HepG2 (cell line): Measurements from ENCODE around the gene CBX5. TPM values are rescaled to one million over a fixed set of nuclear protein-coding genes. Genes with fewer than 3 reads are reported as not detected.

Experiments
- ATF2 ChIP-seq: sonication (generic); formaldehyde crosslinking; IDR thresholded peaks from 2 replicates; pipeline ENCODE4 v1.4.0; 2020; ENCODE audit warnings: missing genetic modification reagents
- CBFB ChIP-seq: sonication (generic); formaldehyde crosslinking; IDR thresholded peaks from 2 replicates; pipeline ENCODE4 v1.4.0; 2020; ENCODE audit warnings: missing genetic modification reagents
- CEBPG ChIP-seq: IDR thresholded peaks from 2 replicates; pipeline ENCODE4 v1.6.1; 2016
- CREM ChIP-seq, 2 experiments: sonication (generic) in 1 of 2; formaldehyde crosslinking in 1 of 2; IDR thresholded peaks; 2 replicates each; pipeline versions ENCODE4 v1.4.0 to v1.6.1; 2016 to 2020; ENCODE audit warnings: antibody characterized with exemption in 1 of 2, mild to moderate bottlenecking in 1 of 2, missing genetic modification reagents in 1 of 2
- DRAP1 ChIP-seq: IDR thresholded peaks from 2 replicates; pipeline ENCODE4 v1.6.1; 2016; ENCODE audit warnings: missing genetic modification reagents, missing compliant biosample characterization
- ESRRA ChIP-seq: sonication (generic); formaldehyde crosslinking; IDR thresholded peaks from 2 replicates; pipeline ENCODE4 v1.5.1; 2020; ENCODE audit warnings: mild to moderate bottlenecking, low read depth, missing genetic modification reagents
- FUBP1 ChIP-seq: sonication (generic); formaldehyde crosslinking; IDR thresholded peaks from 2 replicates; pipeline ENCODE4 v1.5.1; 2020; ENCODE audit warnings: missing genetic modification reagents, mild to moderate bottlenecking, borderline replicate concordance
- HDAC1 ChIP-seq: sonication (generic); formaldehyde crosslinking; IDR thresholded peaks from 2 replicates; pipeline ENCODE4 v1.5.1; 2020; ENCODE audit warnings: mild to moderate bottlenecking, missing genetic modification reagents
- HNF4A ChIP-seq: sonication (generic); formaldehyde crosslinking; IDR thresholded peaks from 2 replicates; pipeline ENCODE4 v1.4.0; 2020; ENCODE audit warnings: missing genetic modification reagents
- NR2F2 ChIP-seq: IDR thresholded peaks from 2 replicates; pipeline ENCODE4 v1.6.1; 2012; ENCODE audit warnings: low read depth, inconsistent platforms, borderline replicate concordance
- PBX3 ChIP-seq: sonication (generic); formaldehyde crosslinking; IDR thresholded peaks from 2 replicates; pipeline ENCODE4 v1.8.1; 2023; ENCODE audit warnings: missing genetic modification reagents, inconsistent platforms, borderline replicate concordance
- RARA ChIP-seq: IDR thresholded peaks from 2 replicates; pipeline ENCODE4 v1.6.1; 2016; ENCODE audit warnings: missing genetic modification reagents, missing compliant biosample characterization
- RBFOX2 ChIP-seq: fragments of 200-400 bp; formaldehyde crosslinking; IDR thresholded peaks from 2 replicates; pipeline ENCODE4 v1.6.1; 2017; ENCODE audit warnings: low read depth, mild to moderate bottlenecking, low read length
- SIX1 ChIP-seq: sonication (generic); formaldehyde crosslinking; IDR thresholded peaks from 2 replicates; pipeline ENCODE4 v1.4.0; 2020; ENCODE audit warnings: missing genetic modification reagents, borderline replicate concordance
- SNAPC2 ChIP-seq: sonication (generic); formaldehyde crosslinking; IDR thresholded peaks from 2 replicates; pipeline ENCODE4 v1.8.1; 2022; ENCODE audit warnings: mild to moderate bottlenecking, missing genetic modification reagents
- SOX13 ChIP-seq, 3 experiments: fragments of 450-650 bp in 1 of 3; sonication (generic) in 1 of 3; formaldehyde crosslinking in 1 of 3; IDR thresholded peaks in 2 of 3; conservative IDR thresholded peaks in 1 of 3; 2 replicates each; pipeline versions ENCODE4 v1.5.0 to v1.6.1; 2016 to 2020; ENCODE audit warnings: antibody characterized with exemption in 1 of 3, mild to moderate bottlenecking in 1 of 3, missing compliant biosample characterization in 1 of 3, missing genetic modification reagents in 1 of 3, moderate library complexity in 1 of 3
- SOX5 ChIP-seq: IDR thresholded peaks from 2 replicates; pipeline ENCODE4 v1.6.1; 2016; ENCODE audit warnings: borderline replicate concordance
- TCF7 ChIP-seq: sonication (generic); IDR thresholded peaks from 2 replicates; pipeline ENCODE4 v1.6.1; 2016; ENCODE audit warnings: antibody characterized with exemption, low read depth
- TEAD3 ChIP-seq: optimal IDR thresholded peaks from 2 replicates; pipeline ENCODE3; 2016; ENCODE audit warnings: borderline replicate concordance
- ZNF12 ChIP-seq: sonication (generic); formaldehyde crosslinking; IDR thresholded peaks from 2 replicates; pipeline ENCODE4 v1.5.0; 2020; ENCODE audit warnings: missing genetic modification reagents
- ZNF770 ChIP-seq: sonication (generic); formaldehyde crosslinking; IDR thresholded peaks from 2 replicates; pipeline ENCODE4 v1.5.0; 2020; ENCODE audit warnings: mild to moderate bottlenecking, missing genetic modification reagents
- ZSCAN9 ChIP-seq: IDR thresholded peaks from 2 replicates; pipeline ENCODE4 v1.6.1; 2016; ENCODE audit warnings: borderline replicate concordance
- polyA plus RNA-seq, 8 experiments: library from polyadenylated mRNA; depleted of rRNA in 3 of 8; stranded (reverse) in 7 of 8; unstranded in 1 of 8; fragments of >200 nt; fragmentation: Illumina TruSeq in 4 of 8; extraction: Trizol in 4 of 8; gene quantifications; 2 replicates each; pipeline versions ENCODE4 v1.2.1 to v1.2.3, GENCODE V29; 2011 to 2016; ENCODE audit warnings: low read depth in 4 of 8, missing spikeins in 1 of 8, mixed read lengths in 1 of 8; ENCODE audit not compliant: insufficient read depth in 1 of 8
- total RNA-seq, 5 experiments: library from RNA; depleted of rRNA; stranded (reverse); fragments of >200 nt; fragmentation: Illumina TruSeq; extraction: Trizol; gene quantifications; 2 replicates each; pipeline ENCODE4 v1.2.3, GENCODE V29; 2016; ENCODE audit warnings: low read depth in 1 of 5

The CBX5 gene
- total and polyA plus RNA-seq, 2 of the 13 experiments (the other 11 are each of a cell fraction or from before 2014, with no cell fraction given): 16.0 to 22.2 TPM

- TF ChIP-seq HNF4A (CRISPR knock-in tag) (peak; percentile 70), DRAP1 (CRISPR knock-in tag) (0 out of 2 replicates have a peak, but pooled peaks have one; percentile 14), ATF2 (CRISPR knock-in tag) (no peak; the same call in 1 of the 2 replicates), ZNF12 (0 out of 2 replicates have a peak, but pooled peaks have one; percentile 19), TEAD3 (CRISPR knock-in tag) (peak; percentile 75), SOX13 (IDR thresholded peaks at IDR 0.05) (no peak), SOX13 (CRISPR knock-in tag; conservative IDR thresholded peaks at IDR 0.05 in 1 of 2, IDR thresholded peaks at IDR 0.05 in 1 of 2) (peak in 1 of 2 experiments; percentile 77; a peak in 2 of 4 replicates), SOX5 (CRISPR knock-in tag) (peak; percentile 77), ZSCAN9 (CRISPR knock-in tag) (no peak), CEBPG (CRISPR knock-in tag) (0 out of 2 replicates have a peak, but pooled peaks have one; percentile 1), RBFOX2 (0 out of 2 replicates have a peak, but pooled peaks have one; percentile 36), PBX3 (CRISPR knock-in tag) (no peak), NR2F2 (0 out of 2 replicates have a peak, but pooled peaks have one; percentile 30), SNAPC2 (no peak), CREM (IDR thresholded peaks at IDR 0.05) (peak; percentile 57), CREM (CRISPR knock-in tag; IDR thresholded peaks at IDR 0.05) (no peak), HDAC1 (CRISPR knock-in tag) (0 out of 2 replicates have a peak, but pooled peaks have one; percentile 47), SIX1 (CRISPR knock-in tag) (0 out of 2 replicates have a peak, but pooled peaks have one; percentile 12), CBFB (CRISPR knock-in tag) (peak; percentile 42; the same call in 1 of the 2 replicates), FUBP1 (no peak), TCF7 (peak; percentile 58; the same call in 1 of the 2 replicates), ESRRA (CRISPR knock-in tag) (0 out of 2 replicates have a peak, but pooled peaks have one; percentile 7), ZNF770 (CRISPR knock-in tag) (0 out of 2 replicates have a peak, but pooled peaks have one; percentile 1), RARA (CRISPR knock-in tag) (peak; percentile 24; the same call in 1 of the 2 replicates)
These were observed 48.8 kb upstream of the CBX5 start (continued) for GRCh38 chr12:54328595-54329337.
